Activated CD4-positive, alpha-beta T cell treated with anti-CD3 and anti-CD28 coated beads for 4 hours (primary cell): ENCODE data around the gene B9D2.

Experiments
- DNase-seq, 2 donors: peaks; one replicate each; pipeline ENCODE4 v3.0.0-alpha.2; 2020

Gene B9D2

GRCh38 chr19:41307954-41308449, 55.9 kb downstream of the B9D2 start:
- DNase-seq, result no peak

- DNase-seq, result no peak
Observed at GRCh38 chr19:41307090-41307875, 56.7 kb downstream of the B9D2 start.

DNA sequence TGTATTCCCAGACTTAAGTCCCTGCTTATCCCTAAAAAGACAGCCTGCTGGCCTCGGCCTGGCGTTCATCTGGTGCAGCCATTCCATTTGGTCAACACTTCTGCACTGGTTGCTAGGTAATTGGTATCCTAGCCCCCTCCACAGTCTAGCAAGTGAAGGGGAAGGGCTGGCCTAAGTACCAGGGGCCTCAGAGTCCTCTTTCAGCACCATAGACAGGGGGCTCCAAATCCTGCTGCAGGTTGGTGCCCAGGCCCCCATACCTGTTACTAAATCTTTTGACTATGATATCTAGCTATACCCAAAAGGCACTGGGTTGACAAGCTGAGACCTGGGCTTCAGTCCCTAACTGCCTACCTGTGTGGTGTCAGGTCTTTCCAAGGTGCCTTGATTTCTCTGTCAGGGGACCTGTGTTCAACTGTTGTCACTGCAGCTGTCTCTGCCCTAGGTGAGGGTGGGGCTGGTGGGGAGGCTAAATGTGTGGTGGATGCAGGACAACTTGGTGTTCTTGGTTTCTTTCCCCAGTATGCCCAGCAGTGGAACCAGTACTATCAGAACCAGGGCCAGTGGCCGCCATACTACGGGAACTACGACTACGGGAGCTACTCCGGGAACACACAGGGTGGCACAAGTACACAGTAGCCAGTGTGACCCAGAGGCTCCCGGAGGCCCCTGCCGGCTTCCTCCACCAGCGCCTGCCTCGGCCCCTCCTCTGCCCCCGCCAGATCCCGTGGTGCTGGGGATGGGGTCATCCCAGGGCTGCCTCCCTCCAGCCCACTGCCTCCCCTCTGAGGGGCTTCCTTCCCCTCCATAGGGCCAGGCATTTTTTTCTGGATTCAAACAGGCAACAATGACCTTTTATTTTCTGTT, 57.8 kb downstream of the B9D2 start:
- no peak for DNase-seq

GRCh38 chr19:41304706-41305483, 59.1 kb downstream of the B9D2 start:
- no peak for DNase-seq
